Measurements from ENCODE around the gene CALML3.

CALML3 gene

DNA sequence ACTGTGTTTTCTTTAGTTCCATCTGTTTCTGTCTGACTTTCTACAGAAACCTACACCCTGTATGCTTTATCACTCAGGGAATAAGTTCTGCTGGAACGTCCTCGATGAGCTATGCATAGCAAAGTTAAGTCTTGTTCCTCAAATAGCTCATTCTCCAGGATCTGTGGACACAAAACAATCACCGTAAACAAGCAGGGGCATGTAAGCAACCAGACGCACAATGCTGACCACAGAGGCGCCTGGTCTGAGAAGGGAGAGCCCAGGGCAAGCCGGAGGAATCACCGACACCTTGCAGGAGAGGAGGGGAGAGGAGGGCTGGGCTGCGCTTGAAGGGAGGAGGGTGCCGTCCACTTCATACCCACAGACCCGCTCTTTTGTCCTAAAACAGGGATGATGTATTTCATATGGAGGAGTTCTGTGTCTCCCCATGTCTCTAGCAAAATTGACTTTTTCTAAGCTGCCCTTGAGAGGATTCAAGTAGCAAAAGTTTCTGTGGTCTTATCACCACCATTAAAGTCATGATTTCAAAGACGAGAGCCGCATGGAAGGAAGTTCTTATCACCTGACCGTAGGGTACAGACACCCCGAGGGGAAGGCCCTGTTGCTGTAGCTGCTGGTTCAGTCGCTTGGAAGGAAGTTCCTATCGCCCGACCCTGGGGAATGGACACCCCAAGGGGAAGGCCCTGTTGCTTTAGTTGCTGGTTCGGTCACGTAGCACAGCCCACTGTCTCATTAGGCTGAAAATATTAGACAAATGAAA lies 14.3 kb downstream of the CALML3 start:
- no peak for DNase-seq (ENCODE audit: low read depth)

DNA sequence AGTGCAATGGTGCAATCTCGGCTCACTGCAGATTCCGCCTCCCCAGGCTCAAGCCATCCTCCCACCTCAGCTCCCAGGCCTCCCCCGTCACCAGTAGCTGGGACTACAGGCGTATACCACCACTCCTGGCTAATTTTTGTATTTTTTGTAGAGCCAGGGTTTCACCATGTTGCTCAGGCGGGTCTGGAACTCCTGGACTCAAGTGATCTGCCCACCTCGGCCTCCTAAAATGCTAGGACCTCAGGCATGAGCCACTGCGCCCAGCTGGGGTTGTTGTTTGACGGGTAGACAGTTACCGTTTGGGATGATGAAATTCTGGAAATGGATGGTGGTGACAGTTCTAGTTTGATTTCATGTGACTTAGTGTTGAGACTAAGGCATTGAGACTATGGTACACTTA lies 15.3 kb downstream of the CALML3 start:
- no peak for DNase-seq (ENCODE audit: low read depth)

DNA sequence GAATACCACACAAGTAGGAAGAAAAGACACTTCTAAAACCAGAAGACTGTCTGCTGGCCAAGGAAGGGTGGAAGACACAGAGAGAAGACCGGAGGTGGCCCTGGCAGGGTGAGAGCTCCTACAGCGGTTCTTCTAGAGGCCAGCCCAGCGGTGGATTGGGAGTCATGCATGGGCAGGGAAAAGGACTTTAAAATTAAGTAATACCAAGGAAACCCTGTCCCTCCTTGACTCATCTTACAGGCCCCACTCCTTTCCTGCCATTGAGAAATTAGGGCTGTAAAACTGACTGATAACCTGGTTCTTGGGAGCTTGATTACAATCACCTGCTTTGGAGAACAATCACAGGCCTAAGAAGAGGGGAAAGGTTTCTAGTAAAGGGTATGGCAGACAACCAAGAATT lies 16.1 kb downstream of the CALML3 start:
- no peak for DNase-seq (ENCODE audit: low read depth)

DNA sequence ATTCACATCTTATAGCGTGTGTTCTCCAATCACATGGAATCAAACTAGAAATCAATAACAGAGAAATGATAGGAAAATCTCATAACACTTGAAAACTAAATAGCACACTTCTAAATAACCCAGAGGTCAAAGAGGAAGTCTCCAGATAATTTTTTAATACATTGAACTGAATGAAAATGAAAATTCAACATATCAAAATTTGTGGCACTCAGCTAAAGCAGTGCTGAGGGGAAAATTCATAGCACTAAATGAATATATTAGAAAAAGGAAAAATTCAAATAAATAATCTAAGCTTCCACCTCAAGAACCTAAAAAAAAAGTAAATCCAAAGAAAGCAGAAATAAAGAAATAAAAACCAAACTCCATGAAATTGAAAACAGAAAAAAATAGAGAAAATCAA lies 17.3 kb downstream of the CALML3 start:
- DNase-seq (ENCODE audit: low read depth), result no peak

DNA sequence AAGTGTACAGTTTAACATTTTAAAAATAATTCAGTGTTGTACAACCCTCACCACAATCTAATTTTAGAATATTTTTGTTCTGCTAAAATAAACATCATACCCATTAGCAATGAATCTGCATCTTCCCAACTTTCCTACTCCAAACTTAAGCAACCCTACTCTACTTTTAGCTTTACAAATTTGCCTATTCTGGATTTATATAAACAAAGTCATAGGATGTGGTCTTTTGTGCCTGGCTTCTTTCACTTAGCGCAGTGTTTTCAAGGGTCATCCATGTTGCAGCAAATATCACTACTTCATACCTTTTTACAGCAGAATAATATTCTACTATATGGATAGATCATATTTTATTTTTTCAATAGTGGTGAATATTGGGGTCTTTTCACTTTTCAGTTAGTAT lies 18.9 kb downstream of the CALML3 start:
- no peak for DNase-seq (ENCODE audit: low read depth)

DNA sequence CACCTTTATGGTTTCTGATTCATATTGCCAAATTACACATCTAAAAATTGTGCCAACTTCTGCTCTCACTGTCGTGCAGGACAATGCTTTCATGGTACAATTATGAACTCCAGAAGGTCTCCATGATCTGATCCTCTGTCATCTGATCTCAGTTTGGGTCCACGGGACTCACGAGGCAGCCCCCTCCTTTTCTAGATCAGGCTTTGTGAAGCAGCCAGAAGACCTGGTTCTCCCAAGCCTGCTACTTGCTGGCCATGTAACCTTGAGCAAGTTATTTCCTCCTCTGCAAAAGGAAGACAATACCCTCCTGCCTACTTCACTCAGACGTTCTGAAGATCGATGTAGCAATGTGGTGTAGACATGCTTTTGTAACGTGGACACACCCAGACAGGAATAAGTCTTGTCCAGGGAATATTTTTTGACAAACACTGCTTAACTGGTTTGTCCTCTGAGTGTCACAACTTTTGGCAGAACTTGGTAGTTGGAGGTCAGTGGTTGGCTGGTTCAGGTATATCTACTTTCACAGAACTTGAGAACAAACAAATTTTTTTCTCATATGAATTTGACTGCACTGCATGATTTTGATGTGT lies 19.6 kb downstream of the CALML3 start:
- DNase-seq (ENCODE audit: low read depth), result no peak

DNA sequence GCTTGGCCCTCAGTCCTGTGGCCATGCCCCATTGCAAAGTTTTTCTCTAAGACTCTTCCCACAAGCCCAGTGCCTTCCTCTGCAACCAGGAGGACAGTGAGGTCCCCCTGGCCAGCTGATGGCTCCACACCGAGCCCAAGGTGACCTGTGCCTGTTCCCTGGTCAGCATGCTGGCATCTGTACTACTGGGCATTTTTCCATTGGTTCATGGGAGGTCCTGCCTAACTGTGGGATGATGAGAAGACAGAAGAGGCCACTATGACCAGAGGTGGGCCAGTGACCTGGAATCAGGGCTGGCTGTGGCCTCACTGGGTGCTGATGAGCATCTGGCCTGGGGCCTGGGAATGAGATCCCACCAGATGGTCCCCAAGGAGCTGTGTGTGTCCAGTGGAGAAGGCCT lies 20.2 kb downstream of the CALML3 start:
- DNase-seq (ENCODE audit: low read depth), result no peak

DNA sequence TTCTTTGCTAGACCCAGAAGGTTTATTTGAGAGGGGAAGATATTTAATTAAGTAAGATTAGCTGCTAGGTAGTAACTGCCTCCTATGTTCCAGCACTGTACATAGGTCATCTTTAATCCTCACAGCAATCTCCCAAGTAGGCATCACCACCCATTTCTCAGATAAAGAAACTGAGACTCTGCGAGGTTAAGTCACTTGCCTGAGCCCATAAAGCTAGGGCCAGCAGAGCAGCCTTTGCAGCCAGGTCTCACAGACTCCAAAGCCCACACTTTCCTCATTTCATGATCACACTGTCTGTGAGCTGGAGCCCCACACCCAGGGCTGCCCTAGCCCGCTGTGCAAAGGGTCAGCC lies 20.6 kb downstream of the CALML3 start:
- no peak for DNase-seq (ENCODE audit: low read depth)

DNA sequence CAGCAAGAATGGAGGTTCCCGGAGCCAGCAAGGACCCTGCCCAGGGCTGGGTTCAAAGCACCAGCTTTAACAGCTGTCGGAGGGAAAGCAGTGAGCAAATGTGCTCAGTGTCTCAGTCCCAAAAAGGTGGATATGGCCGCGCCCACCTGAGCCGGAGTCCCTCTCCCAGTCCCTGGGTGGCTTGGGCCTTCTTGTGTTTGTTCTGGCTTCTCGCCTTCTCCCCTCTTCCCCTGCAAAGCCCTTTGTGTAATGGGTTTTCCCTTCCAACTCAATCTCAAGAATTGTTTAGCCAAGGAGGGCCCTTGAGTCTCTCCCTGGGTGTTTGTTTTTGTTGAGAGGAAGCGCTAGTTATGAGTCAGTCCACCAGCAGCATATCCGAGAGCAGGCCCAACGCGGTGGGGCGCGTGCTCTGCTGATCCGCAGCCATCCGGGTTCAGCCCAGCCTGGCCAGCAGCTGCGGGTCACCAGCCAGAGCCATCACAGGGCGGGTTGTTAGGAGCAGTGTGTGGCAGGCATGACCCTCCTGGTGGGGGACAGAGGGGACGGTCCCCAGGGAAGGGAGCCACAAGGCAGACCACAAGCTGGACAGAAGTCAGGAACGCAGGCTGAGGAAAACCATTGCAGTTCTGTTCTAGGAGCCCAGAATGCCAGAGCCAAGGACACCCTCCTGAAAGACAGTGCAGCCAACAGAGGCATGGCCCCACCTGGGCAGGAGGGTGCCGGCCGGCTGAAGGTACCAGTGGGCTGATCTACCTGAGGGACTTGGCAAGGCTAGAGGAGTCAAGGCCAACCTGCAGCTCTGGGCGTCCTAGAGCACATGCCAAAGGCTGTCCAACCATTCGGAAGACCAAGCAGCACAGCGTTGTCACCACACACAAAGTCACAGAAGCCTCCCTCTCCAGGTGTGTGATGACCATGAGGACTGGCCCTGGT lies 21.3 kb downstream of the CALML3 start:
- DNase-seq (ENCODE audit: low read depth), result no peak

DNA sequence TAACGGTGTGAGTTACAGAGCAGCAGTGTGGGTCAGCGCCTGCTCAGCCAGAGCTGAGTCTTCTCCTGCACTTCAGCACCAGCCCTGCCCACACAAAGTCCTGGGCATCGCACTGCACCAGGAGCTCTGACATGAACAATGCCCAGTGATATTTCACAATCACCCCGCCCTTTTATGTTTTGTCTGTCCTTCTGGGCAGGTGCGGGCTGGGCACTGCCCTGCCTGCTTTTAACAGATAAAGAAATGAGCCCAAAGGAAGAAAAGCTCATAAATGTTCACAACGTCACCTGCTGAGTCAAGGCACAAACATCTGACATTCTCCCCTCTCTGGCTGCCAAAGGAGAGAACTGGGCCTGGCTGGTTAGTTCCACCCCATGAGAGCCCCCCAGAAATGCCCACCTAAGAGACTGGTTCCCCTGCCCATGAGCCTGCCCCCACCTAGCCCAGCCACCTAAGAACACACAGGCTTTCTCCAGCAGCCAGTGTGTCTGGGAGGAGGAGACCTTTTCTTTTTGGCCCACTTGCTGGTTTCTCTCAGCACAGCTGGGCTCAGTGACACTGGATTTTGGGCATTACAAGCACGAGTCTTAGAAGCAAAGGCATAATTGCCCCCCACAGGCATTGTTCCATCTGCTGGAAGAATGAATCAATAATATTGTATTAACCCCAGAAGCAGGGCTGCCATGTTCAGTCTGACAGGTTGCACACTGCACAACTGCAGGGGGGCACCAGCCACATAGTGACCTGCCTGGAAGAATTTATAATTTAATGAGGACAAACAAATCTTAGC lies 22.3 kb downstream of the CALML3 start:
- no peak for DNase-seq (ENCODE audit: low read depth)

DNA sequence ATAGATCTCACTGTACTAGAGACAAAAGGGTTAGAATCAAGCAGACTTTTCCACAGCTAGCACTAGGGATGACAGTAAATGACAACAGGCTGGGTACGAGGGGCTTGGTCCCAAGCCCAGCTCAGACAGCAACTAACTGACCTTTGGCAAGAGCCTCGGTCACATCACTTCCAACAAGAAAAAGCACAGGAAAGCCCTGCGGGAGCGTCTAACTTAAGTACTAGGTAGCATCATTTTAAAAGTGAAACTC lies 22.8 kb downstream of the CALML3 start:
- no peak for DNase-seq (ENCODE audit: low read depth)

DNA sequence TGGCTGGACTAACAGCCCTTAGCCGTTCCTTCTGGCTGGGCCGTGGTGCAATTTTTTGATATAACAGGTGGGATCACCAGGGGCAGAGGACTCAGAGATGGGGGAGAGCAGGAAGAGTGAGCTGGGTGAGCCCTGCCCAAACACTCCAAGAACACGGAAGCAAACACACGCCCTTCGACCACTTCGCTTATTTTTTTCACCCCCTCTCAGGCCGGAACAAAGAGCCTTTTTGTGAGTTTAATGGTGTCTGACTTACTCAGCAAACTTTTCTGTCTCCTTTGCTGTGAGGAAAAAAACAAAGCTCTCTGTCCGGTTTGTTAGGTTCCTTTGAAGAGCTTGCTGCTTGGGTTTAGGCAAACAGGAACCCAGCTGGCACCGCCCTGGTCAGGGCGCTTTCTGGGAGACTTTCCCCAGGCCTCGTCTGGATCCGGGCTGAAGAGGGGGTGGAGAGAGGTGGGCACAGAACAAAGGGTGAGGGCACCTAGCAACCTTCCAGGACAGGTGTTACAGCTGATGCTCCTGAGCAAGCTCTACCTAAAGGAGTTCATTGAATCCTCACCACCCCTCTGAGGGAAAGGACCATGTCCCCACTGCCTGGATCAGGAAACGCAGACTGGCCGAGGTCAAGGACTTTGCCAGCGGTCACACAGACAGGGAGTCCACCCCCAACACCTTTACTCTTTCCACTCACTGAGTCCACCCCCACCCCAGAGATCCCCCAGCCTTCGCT lies 23.3 kb downstream of the CALML3 start:
- DNase-seq (ENCODE audit: low read depth), result no peak

DNA sequence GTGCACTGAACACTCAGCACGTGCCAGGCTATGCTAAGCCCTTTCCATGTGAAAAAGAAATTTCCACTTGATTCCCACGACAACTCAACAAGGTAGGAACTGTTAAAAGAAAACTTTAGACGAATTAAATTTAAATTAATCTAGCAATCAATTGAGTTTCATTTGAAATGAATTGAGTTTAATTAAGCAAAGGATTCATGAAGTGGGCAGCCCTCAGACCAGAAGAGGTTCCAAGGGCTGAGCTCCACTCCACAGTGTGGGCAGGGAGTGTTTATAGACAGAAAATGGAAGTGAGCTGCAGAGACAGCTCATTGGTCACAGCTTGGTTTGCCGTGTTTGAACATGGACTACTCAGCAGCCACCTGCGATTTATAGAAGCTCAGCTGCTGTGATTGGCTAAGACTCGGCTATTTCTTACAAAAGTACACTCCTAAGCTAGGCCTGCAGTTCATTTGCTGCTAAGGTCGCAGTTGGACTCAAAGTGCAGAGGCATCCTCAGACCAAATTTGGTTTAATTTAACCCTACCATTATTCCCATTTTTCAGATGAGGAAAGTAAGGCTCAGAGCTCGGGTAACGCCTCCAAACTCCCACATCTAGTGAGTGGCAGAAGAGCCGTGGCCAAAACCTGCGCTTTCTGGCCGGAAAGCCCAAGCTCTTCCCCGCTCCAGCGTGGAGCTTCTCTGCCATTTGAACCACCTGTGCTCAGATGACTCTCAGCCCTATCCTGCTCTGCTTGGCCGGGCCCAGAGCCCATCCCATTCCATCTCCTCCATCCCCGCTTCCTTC lies 24.9 kb downstream of the CALML3 start:
- no peak for DNase-seq (ENCODE audit: low read depth)

DNA sequence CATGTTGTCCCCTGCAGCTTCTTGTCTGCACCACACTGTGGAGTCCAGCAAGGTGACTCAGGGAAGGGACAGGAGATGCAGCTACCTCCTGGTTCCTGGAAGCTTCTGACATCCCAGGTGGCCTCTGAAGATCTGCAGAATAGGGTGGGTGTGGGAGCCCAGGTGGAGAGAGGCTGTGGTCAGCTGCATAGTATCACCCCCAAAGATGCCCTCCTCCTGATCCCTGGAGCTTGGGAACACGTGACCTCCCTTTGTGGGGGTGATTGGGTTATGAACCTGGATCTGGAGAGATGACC lies 25.4 kb downstream of the CALML3 start:
- DNase-seq (ENCODE audit: low read depth), result no peak

DNA sequence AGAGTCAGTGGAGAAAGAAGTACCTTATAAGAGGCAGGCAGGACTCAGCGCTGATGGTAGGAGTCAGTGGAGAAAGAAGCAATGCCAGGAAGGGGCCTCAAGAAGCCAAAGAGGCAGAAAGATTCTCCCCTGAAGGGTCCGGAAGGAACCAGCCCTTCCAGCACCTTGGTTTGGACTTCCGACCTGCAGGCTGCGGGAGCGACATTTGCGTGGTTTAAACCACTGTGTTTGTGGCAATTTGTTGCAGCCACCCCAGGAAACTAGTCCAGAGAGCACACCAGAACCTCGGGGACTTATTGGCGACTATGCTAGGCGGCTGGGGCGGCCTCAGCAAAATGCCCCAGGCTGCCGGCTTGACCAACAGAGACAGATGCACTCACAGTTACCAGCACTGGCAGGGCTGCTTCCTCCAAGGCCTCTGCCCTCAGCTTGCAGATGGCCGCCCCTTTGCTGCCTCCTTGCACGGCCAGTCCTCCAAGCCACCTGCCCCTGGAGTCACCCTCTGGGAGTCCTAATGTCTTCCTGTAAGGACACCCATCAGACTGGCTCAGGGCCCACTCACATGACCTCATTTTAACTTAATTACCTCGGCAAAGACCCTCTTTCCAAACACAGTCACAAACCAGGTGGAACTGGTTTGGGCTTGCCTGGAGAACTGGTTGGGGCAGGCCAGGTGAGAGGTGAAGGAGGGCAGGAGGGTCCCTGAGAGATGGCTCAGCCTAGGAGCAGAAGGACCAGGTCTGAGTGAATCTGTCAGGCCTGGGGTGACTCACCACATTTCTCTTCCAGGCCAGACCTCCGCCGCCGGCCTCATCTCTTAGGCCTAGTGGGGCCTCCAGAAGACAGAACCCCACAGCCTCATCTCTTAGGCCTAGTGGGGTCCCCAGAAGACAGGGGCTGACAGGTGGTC lies 26.1 kb downstream of the CALML3 start:
- no peak for DNase-seq (ENCODE audit: low read depth)

DNA sequence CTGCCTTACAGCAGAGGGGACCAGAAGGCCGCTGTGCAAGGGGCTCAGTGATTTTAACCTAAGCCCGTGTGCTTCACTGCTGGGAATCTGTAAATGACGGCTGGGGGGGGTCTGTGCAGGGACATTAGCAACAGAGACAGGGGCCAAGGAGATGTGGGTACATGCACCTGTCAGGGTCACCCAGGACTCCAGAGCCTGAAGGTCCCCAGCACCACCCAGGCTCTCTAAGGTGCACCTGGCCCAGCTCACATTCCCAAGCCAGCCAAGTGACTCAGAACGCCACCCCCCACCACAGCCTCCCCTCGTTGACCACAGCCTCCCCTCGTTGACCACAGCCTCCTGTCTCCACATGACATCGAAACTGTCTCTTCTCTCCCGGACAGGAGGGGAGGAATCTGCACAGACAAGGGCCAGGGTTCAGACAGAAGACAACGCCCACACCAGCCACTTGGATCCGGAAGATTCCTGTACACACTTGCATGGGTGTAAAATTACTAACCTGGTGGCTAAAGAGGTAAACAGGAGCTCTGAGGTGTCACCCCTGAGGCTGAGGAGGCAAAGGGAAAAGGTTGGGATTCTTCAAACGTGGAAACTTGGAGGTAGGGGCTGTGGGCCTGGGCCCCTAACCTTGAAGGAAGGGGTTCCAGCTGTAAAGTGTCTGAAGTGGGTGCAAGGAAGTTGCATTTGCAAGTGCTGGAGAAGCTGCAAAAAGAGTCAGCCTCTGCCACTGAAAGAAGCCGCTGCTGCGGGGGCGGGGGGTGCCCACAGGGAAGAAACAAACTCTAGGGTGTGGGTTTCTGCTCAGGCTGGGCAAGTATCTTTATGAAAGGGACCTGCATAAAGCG lies 27.0 kb downstream of the CALML3 start:
- no peak for DNase-seq (ENCODE audit: low read depth)

DNA sequence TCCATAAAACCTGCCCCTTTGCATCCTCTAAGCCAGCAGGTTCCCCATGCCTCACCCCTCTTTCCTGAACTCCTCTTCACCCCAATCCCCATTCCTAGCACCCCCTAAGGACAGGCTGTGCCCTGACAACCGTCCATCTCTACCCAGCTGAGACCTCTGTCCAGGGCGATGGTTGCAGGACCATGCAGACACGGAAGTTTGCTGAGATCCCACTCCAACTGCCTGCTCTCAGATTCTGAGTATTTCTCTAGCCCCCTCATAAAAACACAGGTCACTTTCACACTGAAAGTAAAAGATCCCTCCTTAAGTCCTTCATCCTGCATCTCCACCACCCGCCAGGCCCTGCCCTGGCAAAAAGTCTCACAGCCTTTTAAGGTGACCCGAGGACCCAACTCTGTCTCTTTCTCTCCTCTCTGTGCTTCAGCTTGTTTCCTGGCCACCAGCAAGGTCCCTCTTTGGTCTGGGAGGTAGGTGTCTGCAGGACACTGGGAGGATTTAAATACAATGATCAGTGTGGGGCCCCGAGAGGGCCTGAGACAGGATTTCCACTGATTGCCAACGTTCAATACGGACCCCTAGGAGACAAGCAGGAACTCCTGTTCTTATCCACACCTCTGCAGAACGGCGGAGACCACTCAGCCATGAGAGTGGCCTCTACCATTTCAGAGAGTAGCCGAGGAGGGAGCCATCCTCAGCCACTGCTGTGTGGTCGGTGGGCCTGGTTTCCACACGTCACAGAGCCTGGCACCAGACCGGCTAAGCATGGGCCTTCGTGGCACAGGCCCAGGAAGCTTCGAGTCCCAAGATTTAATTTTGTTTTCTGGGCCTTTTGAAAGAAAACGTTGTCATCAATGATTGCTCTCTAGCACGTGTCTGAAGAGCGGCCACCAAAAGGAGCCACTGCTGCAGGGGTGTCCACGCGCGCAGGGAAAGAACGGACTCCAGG lies 27.9 kb downstream of the CALML3 start:
- DNase-seq (ENCODE audit: low read depth), result no peak

Data from HS-5 (cell line).